Amniotic epithelial cell (primary cell): ENCODE results near the gene NEU3.

ENCODE experiments used
- DNase-seq: peaks from one replicate; pipeline ENCODE4 v3.0.0-alpha.2; 2010; ENCODE audit warnings: low read depth

The NEU3 gene

GRCh38 chr11:75063741-75064314, 75.1 kb downstream of the NEU3 start:
- no peak for DNase-seq

GRCh38 chr11:75066061-75066460, 77.3 kb downstream of the NEU3 start:
- no peak for DNase-seq
